ENCODE results near the gene PELI1.
A peak's percentile ranks its signal among the peaks of the same experiment; 100 is the strongest.
"Not testable (repeated sequence)": the region's sequence is repeated elsewhere in the genome, so short reads cannot be mapped to it uniquely, and the experiment has no call there.

Gene PELI1

GRCh38 chr2:64120928-64121327, 23.3 kb downstream of the PELI1 start:
- H3K27me3 Mint-ChIP-seq: no peaks in the 10 kb centered on the region
- H3K9me3 Mint-ChIP-seq: no peaks in the 10 kb centered on the region
- peaks cover 70% of the 10 kb centered on the region for H3K4me1 Mint-ChIP-seq (ENCODE audit: low read depth)
- no peak overlapping the region for H3K4me3 Mint-ChIP-seq
- H3K36me3 Mint-ChIP-seq (ENCODE audit: low read depth): peaks cover 14% of the 10 kb centered on the region
- H3K27ac Mint-ChIP-seq: no peak overlapping the region

- Mint-ChIP-seq H3K4me1 (ENCODE audit: low read depth) (peaks cover 73% of the 10 kb centered on the region), H3K9me3 (no peaks in the 10 kb centered on the region), H3K4me3 (no peak overlapping the region), H3K27ac (no peak overlapping the region), H3K36me3 (ENCODE audit: low read depth) (peaks cover 14% of the 10 kb centered on the region), H3K27me3 (no peaks in the 10 kb centered on the region)
Observed at GRCh38 chr2:64120008-64120407, 24.2 kb downstream of the PELI1 start.

- Mint-ChIP-seq H3K27me3 (no peaks in the 10 kb centered on the region), H3K4me3 (no peak overlapping the region), H3K36me3 (ENCODE audit: low read depth) (peaks cover 9% of the 10 kb centered on the region), H3K27ac (peak overlapping the region; percentile 21), H3K4me1 (ENCODE audit: low read depth) (peaks cover 74% of the 10 kb centered on the region), H3K9me3 (no peaks in the 10 kb centered on the region)
Observed at GRCh38 chr2:64119369-64119768, 24.9 kb downstream of the PELI1 start.

GRCh38 chr2:64115808-64116598, 28.2 kb downstream of the PELI1 start:
- no peaks in the 10 kb centered on the region for H3K27me3 Mint-ChIP-seq
- H3K4me1 Mint-ChIP-seq (ENCODE audit: low read depth): peaks cover 81% of the 10 kb centered on the region
- H3K27ac Mint-ChIP-seq: peak overlapping the region; percentile 68
- H3K4me3 Mint-ChIP-seq: no peak overlapping the region
- no peaks in the 10 kb centered on the region for H3K9me3 Mint-ChIP-seq
- H3K36me3 Mint-ChIP-seq (ENCODE audit: low read depth): peaks cover 1% of the 10 kb centered on the region

DNA sequence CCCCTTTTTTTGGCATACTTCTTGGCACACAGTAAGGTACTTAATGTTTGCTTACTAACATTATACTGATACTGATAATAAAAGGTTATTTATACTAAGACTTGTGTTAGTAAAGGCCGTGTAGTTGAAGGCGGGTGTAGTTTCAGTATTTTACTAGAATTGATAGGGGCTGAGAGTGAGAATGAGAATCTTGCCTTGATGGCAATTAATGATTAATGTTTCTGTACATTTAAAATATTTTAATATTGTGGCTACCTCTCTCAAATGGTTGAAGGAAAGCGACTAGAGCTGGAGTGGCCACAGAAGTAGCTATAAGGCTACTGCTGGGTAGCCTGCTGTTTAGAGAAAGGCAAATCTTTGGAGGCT, 29.3 kb downstream of the PELI1 start:
- H3K27me3 Mint-ChIP-seq: no peaks in the 10 kb centered on the region
- H3K4me1 Mint-ChIP-seq (ENCODE audit: low read depth): peaks cover 83% of the 10 kb centered on the region
- H3K4me3 Mint-ChIP-seq: peak overlapping the region; percentile 12
- H3K27ac Mint-ChIP-seq: peak overlapping the region; percentile 68
- peaks cover 4% of the 10 kb centered on the region for H3K36me3 Mint-ChIP-seq (ENCODE audit: low read depth)
- no peaks in the 10 kb centered on the region for H3K9me3 Mint-ChIP-seq

DNA sequence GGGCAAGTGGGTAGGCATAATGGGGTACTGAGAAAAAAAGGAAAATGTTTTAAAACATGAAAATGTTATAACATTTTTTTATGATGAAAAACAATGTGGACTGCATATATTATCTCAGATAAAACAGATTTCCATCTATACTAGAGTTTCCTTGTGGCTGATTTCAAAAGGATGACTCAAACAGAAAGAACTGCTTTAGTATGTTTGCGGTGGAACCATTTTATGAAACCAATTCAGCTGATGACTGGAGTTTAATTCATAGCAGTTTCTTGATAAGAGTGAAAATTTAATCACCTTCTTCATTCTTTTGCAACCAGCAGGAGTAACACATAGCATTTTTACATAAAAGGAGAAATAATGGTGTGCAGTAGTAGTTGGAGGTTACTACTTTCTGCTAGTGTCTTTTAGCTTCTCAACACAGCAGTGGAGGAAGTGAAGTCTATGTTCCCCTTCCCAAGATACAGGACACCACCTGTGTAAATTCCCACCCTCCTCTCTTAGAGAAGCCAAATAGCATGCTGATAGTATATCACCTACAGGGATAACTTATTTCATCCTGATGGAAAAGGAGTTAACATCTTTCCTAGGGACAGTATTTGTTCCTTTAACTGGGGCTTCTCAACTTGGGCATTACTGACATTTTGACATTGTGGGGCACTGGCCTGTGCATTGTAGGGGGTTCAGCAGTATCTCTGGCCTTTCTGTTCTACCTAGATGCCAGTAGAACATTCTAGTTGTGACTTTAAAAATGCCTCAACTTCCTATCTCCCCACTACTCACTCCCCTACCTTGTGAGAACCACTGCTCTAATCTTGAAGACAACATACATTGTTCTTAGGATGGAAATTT, 29.9 kb downstream of the PELI1 start:
- H3K27ac Mint-ChIP-seq: peak overlapping the region; percentile 68
- H3K4me3 Mint-ChIP-seq: peak overlapping the region; percentile 40
- peaks cover 86% of the 10 kb centered on the region for H3K4me1 Mint-ChIP-seq (ENCODE audit: low read depth)
- peaks cover 4% of the 10 kb centered on the region for H3K36me3 Mint-ChIP-seq (ENCODE audit: low read depth)
- no peaks in the 10 kb centered on the region for H3K9me3 Mint-ChIP-seq
- H3K27me3 Mint-ChIP-seq: no peaks in the 10 kb centered on the region

DNA sequence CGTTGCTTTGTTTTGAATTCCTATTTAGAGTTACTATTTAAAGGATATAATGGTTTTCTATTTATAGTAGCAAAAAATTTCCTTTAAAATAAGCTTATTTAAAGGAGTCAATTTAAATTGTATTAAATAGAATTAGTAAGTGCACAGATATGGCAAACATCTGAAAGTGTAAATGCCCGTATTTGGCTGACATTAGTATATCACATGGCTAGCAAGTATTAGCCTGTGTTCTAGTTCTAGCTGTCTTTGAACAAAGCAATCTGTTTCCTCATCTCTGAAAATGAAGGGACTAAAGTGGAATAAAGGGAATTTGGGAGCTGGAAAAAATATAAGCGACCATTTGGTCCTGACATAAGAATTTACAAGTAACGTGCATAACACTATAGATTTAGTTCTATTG, 32.2 kb downstream of the PELI1 start:
- H3K27ac Mint-ChIP-seq: no peak overlapping the region
- no peaks in the 10 kb centered on the region for H3K27me3 Mint-ChIP-seq
- H3K4me3 Mint-ChIP-seq: no peak overlapping the region
- H3K9me3 Mint-ChIP-seq: no peaks in the 10 kb centered on the region
- H3K36me3 Mint-ChIP-seq (ENCODE audit: low read depth): peaks cover 19% of the 10 kb centered on the region
- peaks cover 94% of the 10 kb centered on the region for H3K4me1 Mint-ChIP-seq (ENCODE audit: low read depth)

- Mint-ChIP-seq H3K36me3 (ENCODE audit: low read depth) (peaks cover 23% of the 10 kb centered on the region), H3K9me3 (no peaks in the 10 kb centered on the region), H3K4me1 (ENCODE audit: low read depth) (peaks cover 93% of the 10 kb centered on the region), H3K27me3 (no peaks in the 10 kb centered on the region), H3K27ac (no peak overlapping the region), H3K4me3 (no peak overlapping the region)
Observed at GRCh38 chr2:64111426-64111825, 32.8 kb downstream of the PELI1 start.

DNA sequence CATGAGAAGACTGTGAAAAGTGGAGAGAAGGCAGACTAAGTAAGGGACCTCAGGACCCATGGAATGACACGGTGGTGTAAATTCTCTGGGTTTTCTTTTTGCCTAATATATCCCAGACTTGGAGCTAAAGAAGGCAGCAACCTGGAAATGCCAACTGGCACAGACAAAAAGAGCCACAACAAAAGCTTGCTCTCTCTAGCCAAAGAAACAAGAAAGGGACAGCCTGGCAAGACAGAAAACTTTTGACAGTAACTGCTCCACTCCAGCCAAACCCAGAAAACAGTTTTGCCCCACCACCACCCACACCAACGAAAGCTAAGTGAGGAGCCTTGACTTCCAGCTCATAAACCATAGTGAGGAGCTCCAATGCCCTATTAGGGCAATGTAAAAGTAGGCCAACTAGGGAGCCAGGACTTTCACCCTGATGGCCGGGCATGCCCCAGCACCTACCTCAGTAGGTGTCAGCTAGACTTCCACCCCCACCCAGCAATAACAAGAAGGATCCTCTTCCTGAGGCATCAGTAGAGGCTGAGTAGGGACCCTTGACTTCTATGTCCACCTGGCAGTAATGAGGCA, 35.5 kb downstream of the PELI1 start:
- Mint-ChIP-seq H3K4me3 (no peak overlapping the region), H3K4me1 (ENCODE audit: low read depth) (peaks cover 91% of the 10 kb centered on the region), H3K27me3 (no peaks in the 10 kb centered on the region), H3K36me3 (ENCODE audit: low read depth) (peaks cover 44% of the 10 kb centered on the region), H3K9me3 (no peaks in the 10 kb centered on the region), H3K27ac (peak overlapping the region; percentile 53)

DNA sequence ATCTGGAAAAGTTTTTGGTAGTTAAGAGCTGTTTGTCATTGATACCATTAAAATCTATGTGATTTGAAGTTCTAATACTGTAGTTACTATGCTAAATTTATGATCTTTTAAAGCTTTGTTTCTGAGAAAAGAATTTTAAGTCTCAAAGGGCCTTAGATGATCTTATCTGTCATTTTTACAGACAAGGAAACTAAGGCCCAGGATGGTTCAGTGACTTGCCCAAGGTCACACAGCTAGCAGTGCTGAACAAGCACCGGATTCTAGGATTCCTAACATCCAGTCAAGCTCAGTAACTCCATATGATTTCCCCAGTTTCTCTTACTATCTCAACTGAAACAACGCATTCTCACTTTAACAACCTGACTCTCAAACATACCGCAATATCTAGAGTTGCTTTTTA, 37.7 kb downstream of the PELI1 start:
- Mint-ChIP-seq H3K4me1 (ENCODE audit: low read depth) (peaks cover 94% of the 10 kb centered on the region), H3K9me3 (no peaks in the 10 kb centered on the region), H3K36me3 (ENCODE audit: low read depth) (peaks cover 49% of the 10 kb centered on the region), H3K4me3 (no peak overlapping the region), H3K27ac (no peak overlapping the region), H3K27me3 (no peaks in the 10 kb centered on the region)

DNA sequence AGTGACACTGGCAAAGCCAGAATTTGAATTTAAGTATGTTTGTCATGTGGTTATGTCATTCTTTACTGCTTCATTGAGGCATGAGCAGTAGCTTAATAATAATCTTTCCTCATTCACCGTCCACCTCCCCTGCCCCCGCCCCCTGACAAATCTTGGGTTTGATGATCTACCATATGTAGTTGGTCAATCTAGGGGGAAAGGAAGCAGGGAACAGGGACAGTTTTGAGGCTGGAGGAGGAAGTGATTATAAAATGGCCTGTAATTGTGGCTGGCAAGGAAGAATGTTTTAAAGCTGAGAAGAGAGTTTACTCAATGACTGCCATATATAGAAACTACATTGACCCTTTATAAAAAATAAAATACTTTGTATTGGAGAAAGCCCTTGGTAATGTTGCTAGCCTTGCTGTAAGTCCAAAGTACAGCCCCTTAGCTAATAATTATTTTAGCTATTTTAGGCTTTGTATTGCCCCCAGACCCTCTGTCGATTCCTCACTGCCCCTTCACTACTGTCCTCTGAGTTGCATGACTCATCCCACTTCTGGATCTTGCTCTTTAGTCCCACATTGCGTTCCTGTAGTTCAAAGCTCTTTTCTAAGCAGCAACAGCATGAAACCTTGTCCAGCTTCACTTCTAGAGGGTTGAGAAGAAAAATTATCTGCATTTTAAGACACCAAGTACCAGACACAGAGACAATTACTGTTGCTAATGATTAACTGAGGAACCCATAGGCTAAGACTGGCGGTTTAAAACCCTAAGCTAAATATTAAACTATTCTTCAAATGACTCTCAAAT, 38.4 kb downstream of the PELI1 start:
- Mint-ChIP-seq H3K27ac (no peak overlapping the region), H3K9me3 (no peaks in the 10 kb centered on the region), H3K27me3 (no peaks in the 10 kb centered on the region), H3K4me3 (no peak overlapping the region), H3K4me1 (ENCODE audit: low read depth) (peaks cover 94% of the 10 kb centered on the region), H3K36me3 (ENCODE audit: low read depth) (peaks cover 46% of the 10 kb centered on the region)

GRCh38 chr2:64104933-64105332, 39.3 kb downstream of the PELI1 start:
- H3K36me3 Mint-ChIP-seq (ENCODE audit: low read depth): peaks cover 47% of the 10 kb centered on the region
- no peak overlapping the region for H3K4me3 Mint-ChIP-seq
- no peaks in the 10 kb centered on the region for H3K9me3 Mint-ChIP-seq
- peaks cover 93% of the 10 kb centered on the region for H3K4me1 Mint-ChIP-seq (ENCODE audit: low read depth)
- no peaks in the 10 kb centered on the region for H3K27me3 Mint-ChIP-seq
- H3K27ac Mint-ChIP-seq: no peak overlapping the region

DNA sequence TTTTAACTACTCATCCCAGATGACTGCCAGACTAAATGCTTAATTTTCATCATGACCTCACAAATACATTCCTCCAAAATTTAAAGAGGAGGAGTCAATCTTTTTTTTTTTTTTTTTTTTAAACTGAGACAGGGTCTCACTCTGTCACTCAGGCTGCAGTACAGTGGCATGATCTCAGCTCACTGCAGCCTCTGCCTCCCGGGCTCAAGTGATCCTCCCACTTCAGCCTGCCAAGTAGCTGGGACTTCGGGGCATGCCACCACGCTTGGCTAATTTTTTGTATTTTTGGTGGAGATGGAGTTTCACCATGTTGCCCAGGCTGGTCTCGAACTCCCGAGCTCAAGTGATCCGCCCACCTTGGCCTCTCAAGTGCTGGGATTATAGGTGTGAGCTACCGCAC, 41.5 kb downstream of the PELI1 start:
- not testable (repeated sequence) for H3K27me3 Mint-ChIP-seq, H3K4me3 Mint-ChIP-seq, H3K9me3 Mint-ChIP-seq
- peaks cover 80% of the 10 kb centered on the region for H3K4me1 Mint-ChIP-seq (ENCODE audit: low read depth)
- H3K27ac Mint-ChIP-seq: peak overlapping the region; percentile 57
- peaks cover 60% of the 10 kb centered on the region for H3K36me3 Mint-ChIP-seq (ENCODE audit: low read depth)

DNA sequence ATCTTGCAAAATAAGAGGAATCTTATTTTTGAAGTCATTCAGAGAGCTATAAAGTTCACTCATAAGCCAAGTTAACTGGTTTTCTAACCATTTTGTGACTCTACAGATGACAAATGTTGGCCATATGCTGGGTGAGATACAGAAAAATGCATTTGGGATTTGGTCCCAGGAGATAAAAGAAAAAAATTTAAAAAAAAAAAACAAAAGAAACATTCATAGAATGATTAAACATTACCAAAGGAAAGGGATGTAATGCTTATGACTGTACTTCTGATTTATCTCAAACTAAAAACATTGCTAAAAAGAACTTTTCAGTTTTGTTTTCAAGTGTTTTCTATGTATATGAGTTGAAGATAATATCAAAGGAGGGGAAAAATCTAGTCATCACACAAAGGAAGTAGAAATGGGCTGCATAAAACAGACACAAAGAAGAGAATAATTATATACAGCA, 43.1 kb downstream of the PELI1 start:
- H3K9me3 Mint-ChIP-seq: peaks cover under 1% of the 10 kb centered on the region
- peak overlapping the region; percentile 92 for H3K27ac Mint-ChIP-seq
- H3K36me3 Mint-ChIP-seq (ENCODE audit: low read depth): peaks cover 64% of the 10 kb centered on the region
- peaks cover 68% of the 10 kb centered on the region for H3K4me1 Mint-ChIP-seq (ENCODE audit: low read depth)
- peak overlapping the region; percentile 64 for H3K4me3 Mint-ChIP-seq
- H3K27me3 Mint-ChIP-seq: no peaks in the 10 kb centered on the region

All from stimulated activated naive CD8-positive, alpha-beta T cell treated with anti-CD3 and anti-CD28 coated beads, Interleukin-15, Interleukin-2, amounts not matched to agents 100 ng/mL and 50 ng/mL, for 24 hours (primary cell).